H9 (cell line): ENCODE measurements around the gene DHCR7. TPM values are rescaled to one million over a fixed set of nuclear protein-coding genes. Genes with fewer than 3 reads are reported as not detected.

Experiments
- DNase-seq: peaks from one replicate; pipeline ENCODE4 v3.0.0-alpha.2; 2017
- H2AFZ ChIP-seq: one replicate; pipeline ENCODE4 v1.6.1; 2013; ENCODE audit warnings: mild to moderate bottlenecking, low read length, control low read depth, moderate library complexity
- H2AK5ac ChIP-seq: 2 replicates; pipeline ENCODE4 v1.6.1; 2013; ENCODE audit warnings: low read length, control low read depth, mixed read lengths; ENCODE audit not compliant: insufficient read length
- H2BK120ac ChIP-seq: one replicate; pipeline ENCODE4 v1.6.1; 2013; ENCODE audit warnings: low read depth, mild to moderate bottlenecking, low read length, control low read depth, inconsistent platforms; ENCODE audit not compliant: poor library complexity, severe bottlenecking
- H2BK12ac ChIP-seq: 2 replicates; pipeline ENCODE4 v1.6.1; 2013; ENCODE audit warnings: low read length, control low read depth, mixed read lengths, low read depth; ENCODE audit not compliant: insufficient read length
- H2BK15ac ChIP-seq: 2 replicates; pipeline ENCODE4 v1.6.1; 2013; ENCODE audit warnings: low read depth, low read length, control low read depth
- H2BK20ac ChIP-seq: one replicate; pipeline ENCODE4 v1.6.1; 2013; ENCODE audit warnings: low read depth, mild to moderate bottlenecking, low read length, control low read depth, inconsistent platforms; ENCODE audit not compliant: poor library complexity, severe bottlenecking
- H2BK5ac ChIP-seq: 2 replicates; pipeline ENCODE4 v1.6.1; 2013; ENCODE audit warnings: low read length, control low read depth, mixed read lengths; ENCODE audit not compliant: insufficient read length
- H3K14ac ChIP-seq: 2 replicates; pipeline ENCODE4 v1.6.1; 2013; ENCODE audit warnings: low read length, control low read depth; ENCODE audit not compliant: insufficient read depth
- H3K18ac ChIP-seq: 2 replicates; pipeline ENCODE4 v1.6.1; 2013; ENCODE audit warnings: low read depth, mild to moderate bottlenecking, mixed read lengths, low read length, control low read depth; ENCODE audit not compliant: insufficient read length
- H3K23ac ChIP-seq: 2 replicates; pipeline ENCODE4 v1.6.1; 2013; ENCODE audit warnings: low read length, control low read depth, mixed read lengths, low read depth; ENCODE audit not compliant: insufficient read length
- H3K23me2 ChIP-seq: 2 replicates; pipeline ENCODE4 v1.6.1; 2013; ENCODE audit warnings: low read depth, mild to moderate bottlenecking, mixed read lengths, low read length, control low read depth; ENCODE audit not compliant: insufficient read length, poor library complexity, severe bottlenecking
- H3K27ac ChIP-seq: 2 replicates; pipeline ENCODE4 v1.5.1; 2013; ENCODE audit warnings: low read length, control low read depth, mixed read lengths, low read depth; ENCODE audit not compliant: insufficient read length
- H3K27me3 ChIP-seq: 2 replicates; pipeline ENCODE4 v1.6.1; 2013; ENCODE audit warnings: low read length, control low read depth, inconsistent platforms; ENCODE audit not compliant: insufficient read depth
- H3K4ac ChIP-seq: 2 replicates; pipeline ENCODE4 v1.6.1; 2013; ENCODE audit warnings: low read depth, mild to moderate bottlenecking, control low read depth, inconsistent platforms, low read length, moderate library complexity
- H3K4me1 ChIP-seq: 2 replicates; pipeline ENCODE4 v1.6.1; 2013; ENCODE audit warnings: low read length, control low read depth, inconsistent platforms; ENCODE audit not compliant: insufficient read depth
- H3K4me2 ChIP-seq: 2 replicates; pipeline ENCODE4 v1.6.1; 2013; ENCODE audit warnings: low read length, control low read depth, mixed read lengths; ENCODE audit not compliant: insufficient read length, insufficient read depth
- H3K56ac ChIP-seq: 2 replicates; pipeline ENCODE4 v1.6.1; 2013; ENCODE audit warnings: low read depth, mild to moderate bottlenecking, mixed read lengths, low read length, control low read depth; ENCODE audit not compliant: insufficient read length
- H3K79me1 ChIP-seq: 2 replicates; pipeline ENCODE4 v1.6.1; 2013; ENCODE audit warnings: low read depth, mild to moderate bottlenecking, moderate library complexity, low read length, control low read depth, inconsistent platforms; ENCODE audit not compliant: insufficient read depth, poor library complexity, severe bottlenecking
- H3K79me2 ChIP-seq: 2 replicates; pipeline ENCODE4 v1.6.1; 2013; ENCODE audit warnings: low read length, control low read depth, inconsistent platforms; ENCODE audit not compliant: insufficient read depth
- H3K9ac ChIP-seq: 2 replicates; pipeline ENCODE4 v1.6.1; 2013; ENCODE audit warnings: low read length, control low read depth, mixed read lengths; ENCODE audit not compliant: insufficient read length; ENCODE audit errors: extremely low read depth
- H3K9me3 ChIP-seq: one replicate; pipeline ENCODE4 v1.6.1; 2013; ENCODE audit warnings: low read depth, low read length, inconsistent platforms; ENCODE audit not compliant: control insufficient read depth
- H3T11ph ChIP-seq: one replicate; pipeline ENCODE4 v1.6.1; 2013; ENCODE audit warnings: mild to moderate bottlenecking, low read length, control low read depth, inconsistent platforms
- H4K20me1 ChIP-seq: one replicate; pipeline ENCODE4 v1.6.1; 2013; ENCODE audit not compliant: control insufficient read depth, insufficient read length, insufficient read depth
- H4K5ac ChIP-seq: 2 replicates; pipeline ENCODE4 v1.6.1; 2013; ENCODE audit warnings: low read depth, mild to moderate bottlenecking, mixed read lengths, low read length, control low read depth; ENCODE audit not compliant: insufficient read length
- H4K8ac ChIP-seq: replicated peaks from 2 replicates; pipeline ENCODE4 v1.6.1; 2013; ENCODE audit warnings: low read length, control low read depth, mixed read lengths, low read depth; ENCODE audit not compliant: insufficient read length
- H4K91ac ChIP-seq: 2 replicates; pipeline ENCODE4 v1.6.1; 2013; ENCODE audit warnings: low read depth, mild to moderate bottlenecking, moderate library complexity, mixed read lengths, low read length, control low read depth; ENCODE audit not compliant: insufficient read length
- H3K27ac Mint-ChIP-seq, 3 experiments: 2 replicates in 2 of 3; 3 replicates in 1 of 3; pipeline ENCODE4 v1.8.0; 2020 to 2021; ENCODE audit warnings: mixed read lengths in 3 of 3, mild to moderate bottlenecking in 1 of 3, moderate library complexity in 1 of 3
- H3K27me3 Mint-ChIP-seq: 2 replicates; pipeline ENCODE4 v1.8.0; 2021; ENCODE audit warnings: low read depth, mild to moderate bottlenecking, moderate library complexity, mixed read lengths
- H3K36me3 Mint-ChIP-seq, 3 experiments: 2 replicates in 2 of 3; 3 replicates in 1 of 3; pipeline ENCODE4 v1.8.0; 2020 to 2021; ENCODE audit warnings: low read depth in 3 of 3, mixed read lengths in 3 of 3; ENCODE audit not compliant: insufficient read depth in 1 of 3
- H3K4me1 Mint-ChIP-seq, 2 experiments: 2 replicates each; pipeline ENCODE4 v1.8.0; 2020; ENCODE audit warnings: mixed read lengths in 2 of 2
- H3K4me3 Mint-ChIP-seq, 2 experiments: 2 replicates in 1 of 2; 3 replicates in 1 of 2; pipeline ENCODE4 v1.8.0; 2020 to 2021; ENCODE audit warnings: mild to moderate bottlenecking in 2 of 2, mixed read lengths in 2 of 2, moderate library complexity in 1 of 2
- H3K9me3 Mint-ChIP-seq, 2 experiments: 2 replicates in 1 of 2; 3 replicates in 1 of 2; pipeline ENCODE4 v1.8.0; 2020; ENCODE audit warnings: mild to moderate bottlenecking in 2 of 2, mixed read lengths in 2 of 2, moderate library complexity in 1 of 2
- CTCF ChIP-seq: fragments of 200-600 bp; sonication (generic); conservative IDR thresholded peaks from 3 replicates; pipeline ENCODE4 v1.8.0; 2021; ENCODE audit warnings: antibody characterized with exemption, mild to moderate bottlenecking
- WGBS: extraction: QIAGEN DNeasy Blood & Tissue Kit; methylation state at CpG from one replicate; pipeline ENCODE4 v1.1.7; 2013; ENCODE audit warnings: missing lambda C conversion rate, low lambda C conversion rate, mixed read lengths; ENCODE audit not compliant: insufficient read length; ENCODE audit errors: extremely low coverage; 5-methylcytosine and 5-hydroxymethylcytosine counted together
- total RNA-seq: library from RNA; stranded (reverse); gene quantifications from 2 replicates; pipeline ENCODE4 v1.2.1, GENCODE V29; 2021

Gene DHCR7
- total RNA-seq, 1 experiment from 2014 or later: 124 TPM

DNA sequence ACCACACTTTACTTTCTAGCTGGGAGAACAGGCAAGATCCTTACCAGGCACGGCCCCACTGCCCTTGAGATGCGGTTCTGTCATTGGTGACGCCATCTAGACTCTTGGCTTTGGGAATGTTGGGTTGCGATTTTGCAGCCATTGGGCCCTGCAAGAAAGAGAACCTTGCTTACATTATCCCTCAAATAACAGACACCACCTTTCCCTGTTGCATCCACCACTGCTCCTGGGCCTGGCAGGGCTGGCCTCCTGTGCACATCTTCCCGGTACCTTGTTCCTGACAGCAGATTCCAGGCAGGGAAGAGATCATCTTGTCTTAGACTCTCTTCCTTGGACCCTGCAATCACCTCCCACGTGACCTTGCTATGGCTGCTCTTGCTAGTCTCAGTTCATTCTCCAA, 3.4 kb downstream of the DHCR7 start:
- TF ChIP-seq CTCF: no peak
- Histone ChIP-seq H2BK20ac (no peak overlapping the region), H3K79me2 (peaks cover 10% of the 10 kb centered on the region; the same call in 1 of the 2 replicates), H2AFZ (no peak overlapping the region), H4K8ac (no peak overlapping the region), H2BK12ac (no peak overlapping the region), H3K4me2 (no peak overlapping the region), H3K14ac (no peak overlapping the region), H2BK120ac (no peak overlapping the region), H3K27me3 (no peaks in the 10 kb centered on the region), H3K23me2 (peaks cover 12% of the 10 kb centered on the region), H2AK5ac (no peak overlapping the region), H3K9ac (no peak overlapping the region), H4K5ac (no peak overlapping the region), H2BK5ac (no peak overlapping the region), H3T11ph (no peak overlapping the region), H3K27ac (no peak overlapping the region), H3K4ac (no peak overlapping the region), H3K23ac (no peak overlapping the region), H4K91ac (no peak overlapping the region), H3K18ac (no peak overlapping the region), H3K4me1 (no peaks in the 10 kb centered on the region; the same call in 1 of the 2 replicates), H3K9me3 (no peaks in the 10 kb centered on the region), H3K79me1 (peaks cover 12% of the 10 kb centered on the region), H4K20me1 (no peaks in the 10 kb centered on the region), H3K56ac (no peak overlapping the region), H2BK15ac (no peak overlapping the region)
- Mint-ChIP-seq H3K27ac (peak overlapping the region in 1 of 3 experiments; percentile 14; a peak in 1 of 7 replicates), H3K27me3 (no peaks in the 10 kb centered on the region), H3K4me1 (peaks cover 26 to 27% of the 10 kb centered on the region in 2 experiments), H3K4me3 (no peak overlapping the region), H3K9me3 (peaks cover 3 to 4% of the 10 kb centered on the region in 2 experiments; a peak in 2 of 5 replicates), H3K36me3 (peaks cover 57 to 72% (median 72%) of the 10 kb centered on the region in 3 experiments)
- WGBS: no CpG with 5 or more reads among the region's 6 CpGs
- no peak for DNase-seq
